Pulmonary artery endothelial cell (primary cell): ENCODE results near the gene DRC7. TPM values are rescaled to one million over a fixed set of nuclear protein-coding genes. Genes with fewer than 3 reads are reported as not detected.

Experiments
- DNase-seq: peaks from one replicate; pipeline ENCODE4 v3.0.0-alpha.2; 2011; ENCODE audit warnings: low read depth, low spot score
- total RNA-seq: library from RNA; depleted of rRNA; stranded (reverse); fragments of >200 nt; gene quantifications from 2 replicates; pipeline ENCODE4 v1.2.3, GENCODE V29; 2014

Gene DRC7
- total RNA-seq, 1 donor from 2014 or later, result 0.13 TPM

DNA sequence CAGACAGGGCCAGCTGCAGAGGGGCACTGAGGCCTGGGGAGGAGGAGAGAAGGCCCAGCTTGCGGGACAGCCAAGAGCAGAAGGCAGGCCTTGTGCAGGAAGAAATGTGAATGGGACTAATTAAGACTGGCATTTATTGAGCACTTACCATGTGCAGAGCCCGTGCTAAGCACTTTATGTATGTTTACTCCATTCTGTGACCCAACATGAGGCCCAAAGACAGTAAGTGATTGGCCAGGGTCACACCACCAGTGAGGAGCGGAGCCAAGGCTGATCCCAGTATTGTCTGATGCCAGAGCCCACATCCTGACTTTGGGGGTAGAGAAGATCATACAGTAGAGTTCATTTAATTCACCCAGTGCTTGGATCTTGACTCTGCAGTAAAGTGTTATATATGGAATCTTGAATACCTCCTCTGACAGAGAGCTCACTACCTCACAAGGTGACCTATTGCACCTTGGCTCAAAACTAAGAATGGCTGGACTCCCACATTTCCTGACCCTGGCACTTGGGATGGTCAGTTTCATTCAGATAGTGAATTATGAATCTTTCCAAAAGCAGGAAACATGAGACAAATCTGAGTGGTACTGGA, 54.6 kb downstream of the DRC7 start:
- no peak for DNase-seq

DNA sequence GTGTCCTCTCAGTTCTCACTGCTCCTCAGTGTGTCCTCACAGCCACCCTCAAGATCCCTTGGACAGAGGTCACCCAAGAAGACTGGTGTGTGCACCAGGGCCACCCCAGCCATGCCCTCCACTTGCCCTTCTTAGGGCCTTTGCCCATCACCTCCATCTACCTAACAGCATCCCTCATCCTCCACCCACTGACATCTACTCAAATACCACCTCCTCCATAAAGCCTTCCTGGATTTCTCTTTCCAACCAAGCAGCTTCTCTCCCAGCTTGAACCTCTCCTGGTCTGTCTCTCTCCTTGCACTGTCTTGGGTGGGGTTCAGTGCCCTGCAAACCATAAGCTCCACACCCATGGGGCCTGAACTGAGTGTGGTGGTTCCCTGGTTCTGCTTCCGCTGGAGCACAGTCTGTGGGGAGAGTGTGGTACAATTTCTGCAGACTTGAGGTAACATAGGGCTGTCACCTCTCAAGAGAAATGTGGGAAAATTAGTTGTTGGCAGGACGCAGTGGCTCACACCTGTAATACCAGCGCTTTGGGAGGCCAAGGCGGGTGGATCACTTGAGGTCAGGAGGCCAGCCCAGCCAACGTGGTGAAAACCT, 55.3 kb downstream of the DRC7 start:
- DNase-seq, result no peak

- DNase-seq, result no peak
Observed at GRCh38 chr16:57750796-57751538, 56.4 kb downstream of the DRC7 start.

DNA sequence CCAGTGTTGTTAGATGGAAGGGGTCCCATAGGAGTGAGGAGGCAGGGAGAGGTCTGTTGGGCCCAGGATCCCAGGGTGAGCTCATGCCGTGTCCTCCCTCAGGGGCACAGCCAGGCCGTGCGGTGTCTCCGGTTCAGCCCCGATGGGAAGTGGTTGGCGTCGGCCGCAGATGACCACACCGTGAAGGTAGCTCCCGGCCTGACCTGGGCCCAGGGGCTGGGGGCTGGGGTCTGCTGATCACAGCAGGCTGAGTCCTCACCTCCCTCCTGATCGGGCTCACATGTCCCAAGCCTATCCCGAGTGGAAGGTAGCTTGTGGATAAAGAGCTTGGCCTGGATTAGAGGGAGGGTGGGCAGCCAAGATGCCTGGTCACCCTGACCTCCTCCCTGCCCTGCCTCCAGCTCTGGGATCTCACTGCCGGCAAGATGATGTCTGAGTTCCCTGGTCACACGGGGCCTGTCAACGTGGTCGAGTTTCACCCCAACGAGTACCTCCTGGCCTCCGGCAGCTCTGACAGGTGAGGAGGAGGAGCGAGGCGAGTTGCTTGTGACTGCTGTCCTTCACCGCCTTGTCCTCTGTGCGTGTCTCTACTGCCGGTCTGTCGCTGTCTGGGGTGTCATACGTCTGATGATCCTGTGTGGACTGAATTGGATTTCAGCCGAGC, 57.1 kb downstream of the DRC7 start:
- DNase-seq, result no peak

DNA sequence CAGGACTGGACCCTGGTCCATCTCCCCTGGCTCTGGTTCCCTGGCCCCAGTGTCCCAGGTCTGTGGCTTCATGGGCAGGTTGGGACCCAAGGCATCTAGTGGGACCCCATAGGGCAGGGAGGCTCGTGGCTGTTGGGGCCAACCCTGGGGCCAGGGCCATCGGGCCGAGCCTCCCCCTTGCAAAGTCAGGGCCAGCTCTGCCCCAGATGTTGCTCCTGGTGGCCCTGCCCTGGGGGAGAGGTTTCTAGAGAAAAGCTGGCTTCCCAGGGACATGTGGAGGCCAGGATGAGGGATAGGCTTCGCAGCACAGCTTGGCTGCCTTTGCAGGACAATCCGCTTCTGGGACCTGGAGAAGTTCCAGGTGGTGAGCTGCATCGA, 57.6 kb downstream of the DRC7 start:
- DNase-seq, result no peak

- no peak for DNase-seq
Observed at GRCh38 chr16:57752581-57753447, 58.2 kb downstream of the DRC7 start.

DNA sequence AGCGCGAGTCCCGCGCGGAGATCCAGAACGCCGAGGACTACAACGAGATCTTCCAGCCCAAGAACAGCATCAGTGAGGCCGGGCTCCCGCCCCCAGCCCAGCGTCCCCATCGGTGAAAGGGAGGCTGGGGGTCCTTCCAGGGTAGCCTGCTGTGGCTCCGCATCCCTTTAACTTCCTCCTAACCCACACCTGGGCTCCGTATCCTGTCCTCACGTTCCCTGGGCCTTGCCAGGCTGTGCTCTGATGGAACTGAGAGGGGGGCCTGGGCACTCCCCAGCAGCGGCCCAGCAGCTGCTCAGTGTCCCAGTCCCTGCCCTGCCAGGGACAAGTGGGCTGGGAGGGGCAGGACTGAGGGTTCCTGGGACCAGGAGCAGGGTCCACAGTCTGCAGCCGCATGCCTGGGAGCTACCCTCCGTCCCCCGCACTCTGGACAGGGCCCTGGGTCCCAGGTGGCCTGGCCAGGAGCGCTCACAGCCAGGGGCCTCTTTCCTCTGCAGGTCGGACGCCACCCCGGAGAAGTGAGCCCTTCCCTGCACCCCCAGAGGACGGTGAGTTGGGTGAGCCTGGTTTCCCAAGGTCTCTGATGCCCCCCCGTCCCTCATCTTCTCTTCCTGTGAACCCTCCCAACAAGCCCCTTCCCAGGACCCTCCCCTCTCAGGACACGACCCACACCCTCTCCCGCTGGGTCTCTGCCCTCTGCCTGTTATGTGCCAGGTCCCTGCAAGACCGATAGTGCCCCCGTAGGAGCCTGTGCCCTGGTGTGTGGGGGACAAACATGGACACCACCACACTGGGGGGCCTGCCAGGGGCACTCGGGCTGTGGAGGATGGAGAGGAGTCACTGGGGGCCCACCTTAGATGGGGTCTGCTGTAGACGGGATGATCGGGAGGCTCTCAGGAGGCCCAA, 59.1 kb downstream of the DRC7 start:
- no peak for DNase-seq

DNA sequence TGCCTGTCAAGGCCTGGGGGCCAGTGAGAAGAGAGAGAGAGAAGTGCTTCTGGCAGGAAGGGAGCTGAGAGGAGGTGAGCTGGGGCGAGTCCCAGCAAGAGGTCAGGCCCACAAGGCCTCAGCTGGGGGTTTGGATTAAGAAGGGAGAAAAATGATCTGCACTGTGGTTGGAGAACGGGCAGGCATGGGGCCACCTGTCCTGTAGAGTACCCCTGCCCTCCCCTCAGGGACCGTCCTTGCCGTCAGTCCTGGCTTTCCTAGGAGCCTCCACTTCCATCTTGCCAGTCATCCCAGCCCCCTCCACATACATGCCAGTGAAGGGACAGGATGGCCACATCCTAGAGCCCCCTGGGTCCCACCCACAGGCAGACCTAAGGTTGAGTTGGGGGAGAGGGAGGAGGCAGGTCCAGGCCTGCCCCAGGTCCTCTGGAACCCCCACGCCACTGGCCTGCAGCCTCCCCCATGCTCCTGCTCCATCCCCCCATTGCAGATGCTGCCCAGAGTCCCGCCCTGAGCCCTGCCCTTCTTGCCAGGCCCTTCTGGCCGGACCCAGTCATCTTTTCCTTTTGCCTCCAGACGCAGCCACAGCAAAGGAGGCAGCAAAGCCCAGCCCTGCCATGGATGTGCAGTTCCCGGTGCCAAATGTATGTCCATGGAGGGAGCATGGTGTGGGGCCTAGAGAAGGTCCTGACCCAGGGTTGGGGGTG, 59.9 kb downstream of the DRC7 start:
- no peak for DNase-seq

DNA sequence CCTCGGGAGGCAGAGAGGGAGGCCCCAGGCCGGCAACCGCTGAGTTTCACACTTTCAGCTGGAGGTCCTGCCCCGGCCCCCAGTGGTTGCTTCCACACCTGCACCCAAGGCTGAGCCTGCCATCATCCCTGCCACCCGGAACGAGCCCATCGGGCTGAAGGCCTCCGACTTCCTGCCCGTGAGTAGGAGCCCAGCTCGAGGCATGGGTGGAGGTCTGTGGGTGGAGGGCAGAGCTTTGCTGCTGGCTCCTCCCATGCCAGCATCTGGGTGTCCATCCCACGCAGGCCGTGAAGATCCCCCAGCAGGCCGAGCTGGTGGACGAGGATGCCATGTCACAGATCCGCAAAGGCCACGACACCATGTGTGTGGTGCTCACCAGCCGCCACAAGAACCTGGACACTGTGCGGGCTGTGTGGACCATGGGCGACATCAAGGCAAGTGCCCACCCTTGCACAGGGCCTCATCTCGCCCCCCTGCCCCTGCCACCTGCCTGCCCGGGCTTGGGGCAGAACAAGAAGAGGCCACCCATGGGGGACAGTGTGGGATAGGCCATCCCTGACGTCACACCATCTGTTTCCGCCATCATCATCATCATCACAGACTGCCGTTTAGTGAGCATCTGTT, 60.6 kb downstream of the DRC7 start:
- DNase-seq, result no peak

GRCh38 chr16:57755726-57756423, 61.3 kb downstream of the DRC7 start:
- no peak for DNase-seq

DNA sequence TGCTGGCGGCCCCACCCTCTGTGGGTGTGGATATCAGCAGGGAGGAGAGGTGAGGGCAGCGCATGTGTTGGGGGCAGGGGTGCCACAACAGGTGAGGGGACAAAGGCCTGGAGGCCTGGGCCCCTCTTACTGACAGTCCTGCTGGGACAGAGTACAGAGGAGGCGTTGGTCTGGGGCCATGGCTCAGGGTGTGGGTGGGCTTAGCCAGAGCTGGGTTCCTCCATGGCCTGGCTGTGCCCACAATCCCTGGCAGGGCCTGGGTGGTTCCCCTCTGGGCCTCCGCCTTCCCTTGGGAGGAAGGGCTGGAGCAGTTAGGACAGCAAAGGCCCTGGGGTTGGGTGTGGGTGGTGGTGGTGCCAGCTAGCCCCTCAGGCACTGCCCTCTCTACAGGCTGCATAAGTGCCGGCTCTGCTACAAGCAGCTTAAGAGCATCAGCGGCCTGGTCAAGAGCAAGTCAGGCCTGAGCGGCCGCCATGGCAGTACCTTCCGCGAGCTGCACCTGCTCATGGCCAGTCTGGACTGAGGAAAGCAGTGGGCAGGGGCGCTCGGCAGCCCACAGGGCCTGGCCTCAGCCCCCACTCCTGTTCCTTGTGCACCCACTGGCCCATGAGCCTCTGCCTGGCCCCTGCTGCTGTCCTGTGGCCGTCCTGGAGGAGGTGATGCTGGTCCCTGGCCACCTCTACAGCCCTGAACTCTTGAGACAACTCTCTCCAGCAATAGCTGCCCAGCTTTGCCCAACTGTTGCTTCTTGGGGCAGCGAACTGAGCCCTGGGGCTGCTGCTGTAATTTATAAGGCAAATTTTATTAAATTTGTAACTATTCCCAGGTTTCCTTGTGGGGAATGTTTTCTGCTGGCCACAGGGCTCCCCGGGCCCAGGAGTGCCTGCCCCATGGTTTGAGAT, 62.1 kb downstream of the DRC7 start:
- no peak for DNase-seq

DNA sequence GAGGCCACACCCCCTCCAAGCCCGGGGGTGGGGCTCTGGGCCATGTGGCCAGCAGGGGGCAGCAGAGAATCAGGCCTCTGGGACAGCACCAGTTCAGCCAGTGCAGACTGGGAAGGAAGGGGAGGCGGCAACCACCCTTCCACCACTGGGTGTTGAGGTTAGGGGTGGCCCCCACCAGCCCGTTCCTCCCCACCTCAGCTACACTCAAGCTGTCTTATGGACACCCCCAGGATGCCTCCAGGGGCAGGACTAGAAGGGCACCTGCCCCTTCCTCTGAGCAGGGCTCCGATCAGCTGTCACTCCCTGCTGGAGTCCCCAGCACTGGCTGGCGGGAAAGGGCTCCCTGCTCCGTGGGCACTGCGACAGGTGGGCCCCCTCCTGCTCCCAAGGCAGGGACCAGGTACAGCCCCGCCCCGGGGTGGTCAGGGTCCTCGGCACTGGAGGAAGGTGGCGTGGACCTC, 62.8 kb downstream of the DRC7 start:
- no peak for DNase-seq

DNA sequence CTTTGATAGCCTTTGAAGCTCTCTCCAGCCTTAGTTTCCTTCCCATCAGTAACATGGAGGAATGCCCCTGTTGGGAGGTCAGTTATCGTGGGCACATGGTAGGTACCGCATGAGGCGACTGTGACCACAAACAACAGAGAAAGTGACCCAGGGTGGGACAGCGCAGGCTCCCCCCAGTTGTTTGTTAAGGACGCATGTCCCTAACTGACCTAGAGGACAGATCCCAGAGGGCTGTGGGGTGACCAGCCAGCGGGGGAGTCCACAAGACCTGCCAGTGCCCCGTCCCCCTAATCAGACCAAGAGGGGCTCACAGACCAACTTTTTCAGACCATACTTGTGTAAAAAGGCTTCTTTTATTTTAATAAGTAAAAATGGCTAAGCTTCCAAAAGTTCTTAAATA, 63.3 kb downstream of the DRC7 start:
- DNase-seq, result no peak

- no peak for DNase-seq
Observed at GRCh38 chr16:57758331-57759117, 63.9 kb downstream of the DRC7 start.

DNA sequence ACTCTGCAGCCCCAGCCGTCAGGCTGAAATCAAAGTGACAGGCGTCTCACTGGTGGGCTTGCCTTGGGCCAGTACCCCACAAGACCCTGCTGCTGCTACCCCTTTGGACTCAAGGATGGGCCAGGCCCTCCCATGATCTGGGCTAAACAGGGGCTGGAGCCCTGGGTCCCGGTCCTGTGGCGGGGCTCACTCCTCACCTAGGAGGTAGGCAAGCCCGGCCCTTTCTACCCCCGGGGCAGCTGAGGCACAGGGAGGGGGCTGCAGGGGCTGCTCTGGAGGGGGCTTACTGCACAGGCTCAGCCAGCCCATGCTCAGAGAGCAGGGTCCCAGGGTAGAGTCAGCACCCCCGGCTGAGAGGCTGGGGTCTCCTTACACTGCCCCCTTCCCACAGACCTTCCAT, 64.5 kb downstream of the DRC7 start:
- no peak for DNase-seq

DNA sequence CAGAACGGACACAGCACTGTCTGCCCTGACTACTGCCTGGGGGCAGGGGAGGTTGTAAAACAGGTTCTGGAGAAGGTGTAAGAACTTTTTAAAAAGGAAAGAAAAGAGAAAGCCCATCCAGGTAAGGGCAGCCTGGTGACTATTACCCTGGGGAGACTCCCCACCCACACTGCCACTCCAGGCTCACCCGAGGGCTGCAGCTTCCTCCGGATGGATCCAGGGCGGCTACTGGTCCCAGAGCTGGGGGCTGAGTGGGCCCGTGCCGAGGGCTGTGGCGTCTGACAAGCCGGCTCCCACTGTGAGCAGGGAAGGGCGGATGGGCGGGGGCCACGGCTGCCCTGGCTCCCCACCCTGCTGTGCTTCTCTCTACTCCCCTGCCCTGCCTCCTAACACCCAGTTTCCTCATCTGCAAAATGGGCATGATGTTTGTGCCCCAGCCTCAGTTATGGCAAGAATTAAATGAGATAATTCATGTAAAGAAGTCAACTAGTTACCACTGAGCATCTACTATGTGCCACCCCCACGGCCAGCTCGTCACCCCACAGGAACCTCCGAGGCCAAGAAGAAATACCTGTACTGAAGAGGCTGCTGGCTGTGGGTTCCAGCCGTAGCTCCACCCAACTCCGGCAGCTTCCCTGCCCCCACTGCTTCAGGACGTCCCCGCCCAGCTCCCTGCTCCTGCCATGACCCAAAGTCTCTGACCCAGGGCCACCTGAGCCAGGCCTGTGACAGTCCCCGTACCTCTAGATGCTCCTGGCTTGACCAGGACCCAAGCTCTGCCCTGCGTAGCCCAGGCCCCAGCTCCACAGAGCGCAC, 65.1 kb downstream of the DRC7 start:
- DNase-seq, result no peak
